Measurements from ENCODE around the gene GABRG3.

GRCh38 chr15:27074179-27074578 lies 103.2 kb downstream of the GABRG3 start:
- no peak for TF ChIP-seq CTCF (IDR thresholded peaks at IDR 0.05; ENCODE audit: poor library complexity)
- no peak for TF ChIP-seq EZH2 (IDR thresholded peaks at IDR 0.05; ENCODE audit: borderline replicate concordance)
